GM19099 (cell line): Measurements from ENCODE around the gene DAGLA.

Source experiments
- POLR2A ChIP-seq: IDR thresholded peaks from 3 replicates; pipeline ENCODE4 v1.6.1; 2011; ENCODE audit warnings: low read depth; ENCODE audit not compliant: insufficient read length; ENCODE audit errors: extremely low read depth

Gene DAGLA

GRCh38 chr11:61764606-61765260 lies 84.5 kb downstream of the DAGLA start:
- no peak for TF ChIP-seq POLR2A

GRCh38 chr11:61765550-61766253 lies 85.5 kb downstream of the DAGLA start:
- no peak for TF ChIP-seq POLR2A

- TF ChIP-seq POLR2A = no peak
These were observed 86.2 kb downstream of the DAGLA start for GRCh38 chr11:61766353-61766841.

GRCh38 chr11:61768376-61769076 lies 88.3 kb downstream of the DAGLA start:
- no peak for TF ChIP-seq POLR2A

GRCh38 chr11:61769169-61769920 lies 89.2 kb downstream of the DAGLA start:
- TF ChIP-seq POLR2A = no peak

GRCh38 chr11:61769946-61770683 lies 89.9 kb downstream of the DAGLA start:
- TF ChIP-seq POLR2A = no peak

GRCh38 chr11:61771195-61771894 lies 91.2 kb downstream of the DAGLA start:
- TF ChIP-seq POLR2A = no peak

GRCh38 chr11:61771985-61772455 lies 91.8 kb downstream of the DAGLA start:
- TF ChIP-seq POLR2A = no peak

GRCh38 chr11:61773356-61773755 lies 93.2 kb downstream of the DAGLA start:
- TF ChIP-seq POLR2A = no peak

GRCh38 chr11:61773809-61774208 lies 93.6 kb downstream of the DAGLA start:
- TF ChIP-seq POLR2A = no peak

- no peak for TF ChIP-seq POLR2A
These were observed 94.2 kb downstream of the DAGLA start for GRCh38 chr11:61774411-61774810.

GRCh38 chr11:61775106-61775505 lies 94.9 kb downstream of the DAGLA start:
- TF ChIP-seq POLR2A = no peak
